ENCODE results near the gene FBN1. TPM values are rescaled to one million over a fixed set of nuclear protein-coding genes. Genes with fewer than 3 reads are reported as not detected.

The FBN1 gene
- total RNA-seq, 4 donors from 2014 or later: 13.0 to 28.0 (median 20.9) TPM

GRCh38 chr15:48603922-48604321 is 41.6 kb downstream of the FBN1 start:
- TF ChIP-seq POLR2A (IDR thresholded peaks at IDR 0.05) (no peak), CTCF (IDR thresholded peaks at IDR 0.05 in 4 of 5, conservative IDR thresholded peaks at IDR 0.05 in 1 of 5) (no peak)
- in situ Hi-C loops (cut with MboI; ENCODE audit: low sequenced_read_pairs in 4 of 4) (no loop called here), intact Hi-C loops (cut with DNase I; ENCODE audit: low total_unique reads) (no loop called here)
- Histone ChIP-seq H3K9me3 (no peaks in the 10 kb centered on the region), H3K27ac (no peak overlapping the region), H3K4me3 (no peak overlapping the region), H3K27me3 (no peaks in the 10 kb centered on the region), H3K4me1 (peaks cover 3 to 9% of the 10 kb centered on the region in 2 donors), H3K36me3 (no peaks in the 10 kb centered on the region)
- DNase-seq (no peak), ATAC-seq (no peak)

DNA sequence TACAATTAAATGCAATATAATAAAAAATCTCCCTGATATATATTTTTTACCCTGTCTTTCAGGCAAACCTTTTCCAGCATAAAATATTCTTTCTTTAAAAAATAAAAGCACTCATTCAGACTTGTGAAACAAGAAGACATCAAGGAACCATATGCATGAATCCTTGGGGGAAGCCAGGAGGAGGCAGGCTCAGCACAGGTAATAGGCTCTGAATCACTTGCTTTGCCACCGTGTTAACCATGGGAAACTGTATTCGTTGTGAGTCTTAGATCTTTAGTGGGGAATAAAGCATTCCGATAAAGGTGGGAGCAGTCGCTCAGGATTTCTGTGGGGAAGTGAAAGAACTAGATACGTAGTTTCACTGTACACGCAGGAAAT is 42.4 kb downstream of the FBN1 start:
- in situ Hi-C loops (cut with MboI; ENCODE audit: low sequenced_read_pairs in 4 of 4): no loop called here
- no peak for TF ChIP-seq CTCF (IDR thresholded peaks at IDR 0.05 in 4 of 5, conservative IDR thresholded peaks at IDR 0.05 in 1 of 5)
- TF ChIP-seq POLR2A (IDR thresholded peaks at IDR 0.05): no peak
- Histone ChIP-seq H3K4me3 (peak overlapping the region in 1 of 4 donors; percentile 8), H3K4me1 (peaks cover 3 to 9% of the 10 kb centered on the region in 2 donors), H3K27me3 (no peaks in the 10 kb centered on the region), H3K27ac (peak overlapping the region in 3 of 4 donors; percentile 14 to 59 (median 46)), H3K36me3 (no peaks in the 10 kb centered on the region), H3K9me3 (no peaks in the 10 kb centered on the region)
- DNase-seq (no peak), ATAC-seq (no peak)
- intact Hi-C loops (cut with DNase I; ENCODE audit: low total_unique reads): no loop called here

DNA sequence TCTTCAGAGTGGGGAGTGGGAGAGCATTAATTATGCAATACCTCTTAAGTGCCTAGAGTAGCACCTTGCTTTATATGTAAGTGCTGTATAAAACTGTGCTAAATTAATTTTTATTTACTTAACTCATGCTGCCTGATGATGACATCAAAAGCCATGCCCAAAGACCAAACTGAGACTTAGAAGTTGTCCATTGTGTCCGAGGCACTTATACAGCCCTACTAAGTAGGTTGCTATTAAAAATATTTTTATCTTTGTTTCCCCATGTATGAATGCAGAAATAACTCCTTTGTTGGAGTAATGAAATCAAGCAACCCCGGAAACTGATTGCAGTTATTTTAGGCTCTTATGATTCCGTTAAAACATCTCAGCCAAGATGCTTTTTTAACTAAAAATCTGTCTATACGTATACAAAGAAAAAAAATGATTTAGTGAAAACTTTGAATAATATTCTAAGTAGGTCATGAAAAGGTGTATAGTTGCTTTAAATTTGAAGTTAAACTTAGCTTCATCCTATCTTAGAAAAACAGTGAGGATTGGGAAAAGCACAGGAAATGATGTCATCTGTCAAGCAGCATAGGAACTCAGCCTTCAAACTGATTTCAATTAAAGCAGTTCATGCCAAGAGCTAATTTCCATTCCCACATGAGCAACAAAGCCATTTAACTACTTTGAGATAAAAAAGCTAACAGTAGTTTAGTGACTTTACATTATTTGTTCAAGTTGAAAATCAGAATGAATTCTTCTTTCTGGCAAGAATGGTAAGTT is 43.0 kb downstream of the FBN1 start:
- H3K4me3 ChIP-seq: peak overlapping the region in 1 of 4 donors; percentile 8
- H3K4me1 ChIP-seq: peaks cover 3 to 9% of the 10 kb centered on the region in 2 donors
- no peak for DNase-seq
- no peaks in the 10 kb centered on the region for H3K27me3 ChIP-seq
- TF ChIP-seq CTCF (IDR thresholded peaks at IDR 0.05 in 4 of 5, conservative IDR thresholded peaks at IDR 0.05 in 1 of 5) (no peak), POLR2A (IDR thresholded peaks at IDR 0.05) (no peak)
- no peaks in the 10 kb centered on the region for H3K9me3 ChIP-seq
- in situ Hi-C loops (cut with MboI; ENCODE audit: low sequenced_read_pairs in 4 of 4): no loop called here
- no peak for ATAC-seq
- no peaks in the 10 kb centered on the region for H3K36me3 ChIP-seq
- peak overlapping the region; percentile 14 to 59 (median 37) for H3K27ac ChIP-seq
- intact Hi-C loops (cut with DNase I; ENCODE audit: low total_unique reads): no loop called here

GRCh38 chr15:48601095-48601494 is 44.4 kb downstream of the FBN1 start:
- no peaks in the 10 kb centered on the region for H3K9me3 ChIP-seq
- H3K36me3 ChIP-seq: no peaks in the 10 kb centered on the region
- H3K27me3 ChIP-seq: no peaks in the 10 kb centered on the region
- no peak overlapping the region for H3K27ac ChIP-seq
- in situ Hi-C loops (cut with MboI; ENCODE audit: low sequenced_read_pairs in 4 of 4): no loop called here
- peaks cover 3 to 9% of the 10 kb centered on the region in 2 donors for H3K4me1 ChIP-seq
- no peak for DNase-seq
- intact Hi-C loops (cut with DNase I; ENCODE audit: low total_unique reads): no loop called here
- no peak overlapping the region for H3K4me3 ChIP-seq
- ATAC-seq: no peak
- no peak for TF ChIP-seq CTCF (IDR thresholded peaks at IDR 0.05 in 4 of 5, conservative IDR thresholded peaks at IDR 0.05 in 1 of 5)
- no peak for TF ChIP-seq POLR2A (IDR thresholded peaks at IDR 0.05)

Measured in gastrocnemius medialis (tissue), 4 donors.